ENCODE measurements around the gene C12orf54. TPM values are rescaled to one million over a fixed set of nuclear protein-coding genes. Genes with fewer than 3 reads are reported as not detected.

The C12orf54 gene
- total and polyA plus RNA-seq, 2 donors (not counting 3 experiments of a cell fraction or from before 2014, with no cell fraction given): not detected

- H4K20me1 ChIP-seq (replicated peaks; ENCODE audit: control insufficient read depth, extremely low read depth, insufficient read depth, low read length): no peaks in the 10 kb centered on the region
- H3K4me3 ChIP-seq (replicated peaks in 1 of 3; ENCODE audit: insufficient read depth in 1 of 3, low read depth in 1 of 3, low read length in 3 of 3): no peak overlapping the region
- DNase-seq (ENCODE audit: low read depth, low spot score): no peak
- no peaks in the 10 kb centered on the region for H3K9me3 ChIP-seq (replicated peaks; ENCODE audit: control insufficient read depth, insufficient read depth, low read length)
- no peaks in the 10 kb centered on the region for H3K4me1 ChIP-seq (ENCODE audit: control insufficient read depth, extremely low read depth, insufficient read depth, low read length)
- CTCF ChIA-PET: no interaction called here
- no TSS peak for BruUV-seq (replicated peaks)
- peaks cover 2 to 5% of the 10 kb centered on the region in 2 experiments for H3K27me3 ChIP-seq (ENCODE audit: control insufficient read depth in 2 of 2, insufficient read depth in 2 of 2, low read length in 2 of 2)
- TF ChIP-seq POLR2A (IDR thresholded peaks at IDR 0.05; ENCODE audit: low read depth, low read length) (no peak), MYC (IDR thresholded peaks at IDR 0.05; ENCODE audit: low read depth, low read length) (no peak), EZH2 (IDR thresholded peaks at IDR 0.05; ENCODE audit: borderline replicate concordance, low read depth, low read length, severe bottlenecking) (no peak), FOS (IDR thresholded peaks at IDR 0.05; ENCODE audit: borderline replicate concordance, insufficient read depth, low read length) (no peak), JUN (IDR thresholded peaks at IDR 0.05; ENCODE audit: borderline replicate concordance, insufficient read depth, insufficient read length, low read depth) (no peak), CTCF (IDR thresholded peaks at IDR 0.05; ENCODE audit: extremely low read depth in 1 of 2, insufficient read depth in 1 of 2, low read depth in 1 of 2, low read length in 2 of 2) (no peak), GATA2 (IDR thresholded peaks at IDR 0.05; ENCODE audit: insufficient read depth, insufficient read length, low read depth, low read length) (no peak), POLR2AphosphoS5 (IDR thresholded peaks at IDR 0.05; ENCODE audit: insufficient read depth, low read depth, low read length) (no peak), MAX (IDR thresholded peaks at IDR 0.05; ENCODE audit: insufficient read depth, insufficient read length) (no peak)
- H3K36me3 ChIP-seq (ENCODE audit: control insufficient read depth in 2 of 2, extremely low read depth in 1 of 2, insufficient read depth in 2 of 2, low read length in 2 of 2): no peaks in the 10 kb centered on the region
- no peak overlapping the region for H3K9ac ChIP-seq (replicated peaks; ENCODE audit: extremely low read depth, insufficient read depth, low read length)
- no peak overlapping the region for H2AFZ ChIP-seq (ENCODE audit: low read depth, low read length)
- H3K4me2 ChIP-seq (ENCODE audit: insufficient read depth, low read length): no peak overlapping the region
- dilution Hi-C loops (cut with MboI; ENCODE audit: extremely low pct_ligation_motif_present, low sequenced_read_pairs): no loop called here
- no peaks in the 10 kb centered on the region for H3K9me1 ChIP-seq (replicated peaks; ENCODE audit: control insufficient read depth, extremely low read depth, insufficient read depth, low read length)
- intact Hi-C loops (cut with micrococcal nuclease): no loop called here
- no peaks in the 10 kb centered on the region for H3K79me2 ChIP-seq (ENCODE audit: control insufficient read depth, insufficient read depth, low read length)
- FAIRE-seq: no peak
- POLR2A ChIA-PET: no interaction called here
- H3K27ac ChIP-seq (ENCODE audit: insufficient read depth, low read depth, low read length): no peak overlapping the region
These were observed 27.8 kb downstream of the C12orf54 start for GRCh38 chr12:48510111-48510510.

Data from endothelial cell of umbilical vein (primary cell).